PC-9 (cell line): ENCODE results near the gene IER2.

Experiments used
- EZH2 ChIP-seq: fragments of 200-600 bp; sonication (generic); IDR thresholded peaks from 2 replicates; pipeline ENCODE4 v1.8.0; 2017; ENCODE audit warnings: antibody characterized with exemption, low read depth
- TF ChIP-seq, protein P1 (sequence below): fragments of 200-600 bp; sonication (generic); conservative IDR thresholded peaks from 2 replicates; pipeline ENCODE4 v1.6.1; 2017; ENCODE audit warnings: mixed run types, antibody characterized with exemption, mild to moderate bottlenecking, moderate library complexity

DNA sequence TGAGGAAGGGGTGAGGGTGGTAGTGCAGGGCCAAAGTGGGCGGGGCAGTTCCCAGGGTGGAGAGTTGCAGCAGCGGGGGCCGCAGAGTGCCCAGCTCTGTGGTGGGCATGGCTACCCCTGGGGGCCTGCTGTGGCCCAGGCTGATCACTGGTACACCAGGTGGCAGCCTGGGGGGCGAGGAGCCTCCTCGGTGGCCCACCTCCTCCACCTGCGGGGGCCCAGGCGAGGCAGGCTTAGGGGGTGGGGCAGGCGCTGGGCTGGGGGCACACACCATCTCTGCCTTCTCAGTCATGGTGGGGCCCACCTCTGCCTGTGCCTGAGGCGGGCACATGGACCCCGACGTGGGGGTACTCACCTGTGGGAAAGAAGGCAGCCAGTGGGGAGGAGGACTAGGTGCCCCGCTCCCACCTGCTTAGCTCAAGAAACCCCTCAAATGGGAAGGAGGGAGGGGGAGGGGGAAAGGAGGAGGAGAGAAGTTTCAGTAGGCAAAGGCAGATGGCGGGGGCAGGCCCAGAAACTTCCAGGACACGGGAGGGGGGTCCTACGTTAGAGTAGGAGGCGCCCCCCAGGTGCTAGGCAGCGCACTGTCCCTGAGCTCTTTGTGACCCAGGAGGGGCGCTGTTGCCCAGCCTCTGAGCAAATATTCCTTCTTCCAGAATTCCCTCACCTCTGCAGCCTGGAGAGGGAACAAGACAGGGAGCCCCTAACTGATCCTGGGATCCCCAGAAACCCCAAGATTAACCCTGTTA lies 49.2 kb upstream of the IER2 start:
- TF ChIP-seq, protein P1, sequence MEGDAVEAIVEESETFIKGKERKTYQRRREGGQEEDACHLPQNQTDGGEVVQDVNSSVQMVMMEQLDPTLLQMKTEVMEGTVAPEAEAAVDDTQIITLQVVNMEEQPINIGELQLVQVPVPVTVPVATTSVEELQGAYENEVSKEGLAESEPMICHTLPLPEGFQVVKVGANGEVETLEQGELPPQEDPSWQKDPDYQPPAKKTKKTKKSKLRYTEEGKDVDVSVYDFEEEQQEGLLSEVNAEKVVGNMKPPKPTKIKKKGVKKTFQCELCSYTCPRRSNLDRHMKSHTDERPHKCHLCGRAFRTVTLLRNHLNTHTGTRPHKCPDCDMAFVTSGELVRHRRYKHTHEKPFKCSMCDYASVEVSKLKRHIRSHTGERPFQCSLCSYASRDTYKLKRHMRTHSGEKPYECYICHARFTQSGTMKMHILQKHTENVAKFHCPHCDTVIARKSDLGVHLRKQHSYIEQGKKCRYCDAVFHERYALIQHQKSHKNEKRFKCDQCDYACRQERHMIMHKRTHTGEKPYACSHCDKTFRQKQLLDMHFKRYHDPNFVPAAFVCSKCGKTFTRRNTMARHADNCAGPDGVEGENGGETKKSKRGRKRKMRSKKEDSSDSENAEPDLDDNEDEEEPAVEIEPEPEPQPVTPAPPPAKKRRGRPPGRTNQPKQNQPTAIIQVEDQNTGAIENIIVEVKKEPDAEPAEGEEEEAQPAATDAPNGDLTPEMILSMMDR: peak; percentile 57
- TF ChIP-seq EZH2: no peak
